SK-N-SH treated with all-trans-retinoic acid at 6 μM for 48 hours (cell line): ENCODE results near the gene AMOTL2.

Experiments
- ARNTL ChIP-seq: fragments of 450-650 bp; formaldehyde crosslinking; IDR thresholded peaks from 2 replicates; pipeline ENCODE4 v1.5.0; 2020; ENCODE audit warnings: low read depth, mild to moderate bottlenecking, moderate library complexity, borderline replicate concordance
- ZFP3 ChIP-seq: fragments of 250-450 bp; sonication (Bioruptor Pico); IDR thresholded peaks from 2 replicates; pipeline ENCODE4 v1.5.0; 2020; ENCODE audit warnings: mild to moderate bottlenecking, moderate library complexity
- TF ChIP-seq, protein P1 (sequence below): fragments of 250-450 bp; sonication (Bioruptor Pico); IDR thresholded peaks from 2 replicates; pipeline ENCODE4 v1.8.0; 2020; ENCODE audit warnings: mild to moderate bottlenecking, moderate library complexity, borderline replicate concordance

DNA sequence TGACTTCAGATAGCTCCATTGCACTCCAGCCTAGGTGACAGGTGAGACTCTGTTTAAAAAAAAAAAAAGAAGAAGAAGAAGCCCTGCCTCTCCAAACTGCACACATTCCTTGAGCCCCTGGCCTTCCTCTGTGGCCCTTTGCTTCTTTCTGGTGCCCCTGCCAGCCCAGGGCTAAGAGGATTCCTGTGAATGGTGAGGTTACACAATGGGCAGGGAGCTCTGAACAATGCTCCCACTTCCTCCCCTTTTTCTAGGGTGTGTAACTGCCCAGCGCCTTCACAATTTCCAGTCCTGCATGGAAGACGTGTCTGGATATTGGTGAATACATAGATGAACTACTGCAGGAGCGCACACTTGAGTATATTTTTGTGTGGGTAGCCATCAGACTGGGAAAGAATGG is 3.6 kb upstream of the AMOTL2 start:
- TF ChIP-seq, protein P1, sequence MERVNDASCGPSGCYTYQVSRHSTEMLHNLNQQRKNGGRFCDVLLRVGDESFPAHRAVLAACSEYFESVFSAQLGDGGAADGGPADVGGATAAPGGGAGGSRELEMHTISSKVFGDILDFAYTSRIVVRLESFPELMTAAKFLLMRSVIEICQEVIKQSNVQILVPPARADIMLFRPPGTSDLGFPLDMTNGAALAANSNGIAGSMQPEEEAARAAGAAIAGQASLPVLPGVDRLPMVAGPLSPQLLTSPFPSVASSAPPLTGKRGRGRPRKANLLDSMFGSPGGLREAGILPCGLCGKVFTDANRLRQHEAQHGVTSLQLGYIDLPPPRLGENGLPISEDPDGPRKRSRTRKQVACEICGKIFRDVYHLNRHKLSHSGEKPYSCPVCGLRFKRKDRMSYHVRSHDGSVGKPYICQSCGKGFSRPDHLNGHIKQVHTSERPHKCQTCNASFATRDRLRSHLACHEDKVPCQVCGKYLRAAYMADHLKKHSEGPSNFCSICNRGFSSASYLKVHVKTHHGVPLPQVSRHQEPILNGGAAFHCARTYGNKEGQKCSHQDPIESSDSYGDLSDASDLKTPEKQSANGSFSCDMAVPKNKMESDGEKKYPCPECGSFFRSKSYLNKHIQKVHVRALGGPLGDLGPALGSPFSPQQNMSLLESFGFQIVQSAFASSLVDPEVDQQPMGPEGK: no peak
- no peak for TF ChIP-seq ZFP3 (CRISPR knock-in tag)
- TF ChIP-seq ARNTL (CRISPR knock-in tag): no peak
